Measurements from ENCODE around the gene GCSAM. TPM values are rescaled to one million over a fixed set of nuclear protein-coding genes. Genes with fewer than 3 reads are reported as not detected.

Gene GCSAM
- total RNA-seq, 2 donors from 2014 or later: 0.12 TPM; not detected in 1

- H3K27me3 ChIP-seq: no peaks in the 10 kb centered on the region
- H3K4me3 ChIP-seq: no peak overlapping the region
- no peak overlapping the region for H3K27ac ChIP-seq
- H3K36me3 ChIP-seq: no peaks in the 10 kb centered on the region
- DNase-seq (ENCODE audit: low spot score): no peak
- H3K9me3 ChIP-seq: no peaks in the 10 kb centered on the region
- H3K4me1 ChIP-seq: peaks cover 0 to 10% of the 10 kb centered on the region in 2 donors
- no peak for TF ChIP-seq CTCF (IDR thresholded peaks at IDR 0.05)
These were observed 15.6 kb downstream of the GCSAM start for GRCh38 chr3:112117415-112117814.

GRCh38 chr3:112116748-112117186, 16.3 kb downstream of the GCSAM start:
- Histone ChIP-seq H3K27ac (no peak overlapping the region), H3K9me3 (no peaks in the 10 kb centered on the region), H3K4me1 (peaks cover 0 to 10% of the 10 kb centered on the region in 2 donors), H3K27me3 (no peaks in the 10 kb centered on the region), H3K36me3 (no peaks in the 10 kb centered on the region), H3K4me3 (peak overlapping the region in 1 of 2 donors; percentile 28)
- no peak for DNase-seq (ENCODE audit: low spot score)
- no peak for TF ChIP-seq CTCF (IDR thresholded peaks at IDR 0.05)

GRCh38 chr3:112115806-112116383, 17.2 kb downstream of the GCSAM start:
- no peaks in the 10 kb centered on the region for H3K36me3 ChIP-seq
- TF ChIP-seq CTCF (IDR thresholded peaks at IDR 0.05): no peak
- DNase-seq (ENCODE audit: low spot score): no peak
- no peaks in the 10 kb centered on the region for H3K9me3 ChIP-seq
- H3K27ac ChIP-seq: no peak overlapping the region
- no peak overlapping the region for H3K4me3 ChIP-seq
- peaks cover 0 to 10% of the 10 kb centered on the region in 2 donors for H3K4me1 ChIP-seq
- no peaks in the 10 kb centered on the region for H3K27me3 ChIP-seq

GRCh38 chr3:112115161-112115739, 17.8 kb downstream of the GCSAM start:
- Histone ChIP-seq H3K27ac (no peak overlapping the region), H3K4me1 (peaks cover 0 to 10% of the 10 kb centered on the region in 2 donors), H3K4me3 (no peak overlapping the region), H3K27me3 (no peaks in the 10 kb centered on the region), H3K9me3 (no peaks in the 10 kb centered on the region), H3K36me3 (no peaks in the 10 kb centered on the region)
- DNase-seq (ENCODE audit: low spot score): no peak
- TF ChIP-seq CTCF (IDR thresholded peaks at IDR 0.05): no peak

- no peak overlapping the region for H3K27ac ChIP-seq
- H3K4me3 ChIP-seq: no peak overlapping the region
- no peaks in the 10 kb centered on the region for H3K9me3 ChIP-seq
- H3K27me3 ChIP-seq: no peaks in the 10 kb centered on the region
- peaks cover 0 to 10% of the 10 kb centered on the region in 2 donors for H3K4me1 ChIP-seq
- no peak for DNase-seq (ENCODE audit: low spot score)
- H3K36me3 ChIP-seq: no peaks in the 10 kb centered on the region
- no peak for TF ChIP-seq CTCF (IDR thresholded peaks at IDR 0.05)
These were observed 18.4 kb downstream of the GCSAM start for GRCh38 chr3:112114576-112115160.
